ENCODE results near the gene CFP. TPM values are rescaled to one million over a fixed set of nuclear protein-coding genes. Genes with fewer than 3 reads are reported as not detected.

Gene CFP
- total RNA-seq, 1 experiment from 2014 or later, result 0.48 TPM

DNA sequence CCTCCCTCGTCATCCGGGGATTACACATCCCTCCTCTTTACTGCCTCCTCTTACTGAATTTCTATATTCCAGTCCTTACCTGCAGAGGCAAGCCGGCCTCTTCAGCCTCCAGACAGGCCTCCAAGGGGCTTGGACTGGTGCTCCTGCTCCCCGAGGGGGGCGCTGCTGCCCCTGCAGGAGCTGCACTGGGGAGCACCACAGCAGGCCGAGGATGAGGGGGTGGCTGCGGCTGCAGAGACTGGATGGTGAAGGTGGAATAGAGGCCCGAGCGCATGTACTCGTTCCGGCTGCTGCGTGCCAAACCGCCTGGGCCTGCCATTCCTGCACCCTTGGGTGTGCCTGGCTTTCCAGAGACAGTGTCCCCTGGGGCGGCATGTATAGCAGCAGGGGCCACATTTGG, 9.1 kb upstream of the CFP start:
- intact Hi-C loops (cut with micrococcal nuclease; ENCODE audit: unreplicated experiment), result no loop called here
- ChIA-PET POLR2A (ENCODE audit: unreplicated experiment) (no interaction called here), CTCF (no interaction called here)
- no peak for DNase-seq
- Histone ChIP-seq H2AFZ (no peak overlapping the region), H3F3A (ENCODE audit: insufficient read depth, low read depth) (no peaks in the 10 kb centered on the region), H3K9me2 (ENCODE audit: insufficient read depth) (no peaks in the 10 kb centered on the region), H3K27ac (no peak overlapping the region), H3K27me3 (ENCODE audit: insufficient read depth, low read depth) (no peaks in the 10 kb centered on the region), H3K4me3 (no peak overlapping the region), H3K36me3 (ENCODE audit: low read depth) (no peaks in the 10 kb centered on the region), H3K9me3 (ENCODE audit: insufficient read depth, low read depth) (no peaks in the 10 kb centered on the region), H4K20me1 (ENCODE audit: insufficient read depth) (no peaks in the 10 kb centered on the region), H3K4me1 (replicated peaks; ENCODE audit: insufficient read depth) (no peaks in the 10 kb centered on the region), H3K79me2 (ENCODE audit: low read depth) (no peaks in the 10 kb centered on the region), H3K4me2 (no peak overlapping the region)
- no TSS peak for BruUV-seq (replicated peaks)
- no peak for TF ChIP-seq EZH2 (IDR thresholded peaks at IDR 0.05; ENCODE audit: low read depth)
- TF ChIP-seq, protein P1, sequence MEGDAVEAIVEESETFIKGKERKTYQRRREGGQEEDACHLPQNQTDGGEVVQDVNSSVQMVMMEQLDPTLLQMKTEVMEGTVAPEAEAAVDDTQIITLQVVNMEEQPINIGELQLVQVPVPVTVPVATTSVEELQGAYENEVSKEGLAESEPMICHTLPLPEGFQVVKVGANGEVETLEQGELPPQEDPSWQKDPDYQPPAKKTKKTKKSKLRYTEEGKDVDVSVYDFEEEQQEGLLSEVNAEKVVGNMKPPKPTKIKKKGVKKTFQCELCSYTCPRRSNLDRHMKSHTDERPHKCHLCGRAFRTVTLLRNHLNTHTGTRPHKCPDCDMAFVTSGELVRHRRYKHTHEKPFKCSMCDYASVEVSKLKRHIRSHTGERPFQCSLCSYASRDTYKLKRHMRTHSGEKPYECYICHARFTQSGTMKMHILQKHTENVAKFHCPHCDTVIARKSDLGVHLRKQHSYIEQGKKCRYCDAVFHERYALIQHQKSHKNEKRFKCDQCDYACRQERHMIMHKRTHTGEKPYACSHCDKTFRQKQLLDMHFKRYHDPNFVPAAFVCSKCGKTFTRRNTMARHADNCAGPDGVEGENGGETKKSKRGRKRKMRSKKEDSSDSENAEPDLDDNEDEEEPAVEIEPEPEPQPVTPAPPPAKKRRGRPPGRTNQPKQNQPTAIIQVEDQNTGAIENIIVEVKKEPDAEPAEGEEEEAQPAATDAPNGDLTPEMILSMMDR (conservative IDR thresholded peaks at IDR 0.05), result no peak

DNA sequence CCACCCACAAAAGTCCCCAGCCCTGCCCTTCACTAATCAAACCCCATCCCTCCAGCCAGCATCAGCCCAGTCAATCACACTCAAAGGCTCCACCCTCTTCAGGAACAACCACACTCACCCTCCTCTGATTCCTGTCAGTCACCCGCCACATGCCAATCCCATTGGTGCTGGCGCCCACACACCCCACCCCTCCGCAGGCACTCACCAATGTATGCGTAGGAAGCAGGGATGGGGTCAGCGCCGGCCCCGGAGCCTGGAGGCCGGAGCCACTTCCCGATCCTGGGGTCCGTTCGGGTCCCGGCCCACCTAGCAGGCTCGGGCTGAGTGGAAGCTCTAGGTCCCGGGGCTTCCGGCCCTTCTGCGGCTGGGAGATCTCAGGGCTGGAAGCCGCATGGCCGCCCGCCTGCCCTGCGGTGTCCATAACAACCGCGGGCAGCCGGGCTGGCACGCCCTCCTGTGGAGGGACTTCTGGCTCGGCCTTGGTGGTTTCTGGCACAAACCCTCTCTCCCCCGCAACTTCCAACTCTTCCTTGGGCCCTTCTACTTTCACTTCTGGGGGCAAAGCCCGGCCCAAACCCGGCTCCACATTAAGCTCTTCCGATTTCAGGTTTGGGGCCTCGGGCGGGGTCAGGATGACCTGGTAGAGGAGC, 7.9 kb upstream of the CFP start:
- H3K4me3 ChIP-seq, result no peak overlapping the region
- BruUV-seq (replicated peaks), result no TSS peak
- H3K4me1 ChIP-seq (replicated peaks; ENCODE audit: insufficient read depth), result no peaks in the 10 kb centered on the region
- no peak for DNase-seq
- no peaks in the 10 kb centered on the region for H4K20me1 ChIP-seq (ENCODE audit: insufficient read depth)
- ChIA-PET POLR2A (ENCODE audit: unreplicated experiment) (no interaction called here), CTCF (no interaction called here)
- H3K9me3 ChIP-seq (ENCODE audit: insufficient read depth, low read depth), result no peaks in the 10 kb centered on the region
- H3K27ac ChIP-seq, result no peak overlapping the region
- no peak overlapping the region for H3K4me2 ChIP-seq
- no peaks in the 10 kb centered on the region for H3F3A ChIP-seq (ENCODE audit: insufficient read depth, low read depth)
- H2AFZ ChIP-seq, result no peak overlapping the region
- intact Hi-C loops (cut with micrococcal nuclease; ENCODE audit: unreplicated experiment), result no loop called here
- no peak for TF ChIP-seq EZH2 (IDR thresholded peaks at IDR 0.05; ENCODE audit: low read depth)
- TF ChIP-seq, protein P1 (conservative IDR thresholded peaks at IDR 0.05), result no peak
- H3K36me3 ChIP-seq (ENCODE audit: low read depth), result no peaks in the 10 kb centered on the region
- H3K27me3 ChIP-seq (ENCODE audit: insufficient read depth, low read depth), result no peaks in the 10 kb centered on the region
- H3K79me2 ChIP-seq (ENCODE audit: low read depth), result no peaks in the 10 kb centered on the region
- no peaks in the 10 kb centered on the region for H3K9me2 ChIP-seq (ENCODE audit: insufficient read depth)

DNA sequence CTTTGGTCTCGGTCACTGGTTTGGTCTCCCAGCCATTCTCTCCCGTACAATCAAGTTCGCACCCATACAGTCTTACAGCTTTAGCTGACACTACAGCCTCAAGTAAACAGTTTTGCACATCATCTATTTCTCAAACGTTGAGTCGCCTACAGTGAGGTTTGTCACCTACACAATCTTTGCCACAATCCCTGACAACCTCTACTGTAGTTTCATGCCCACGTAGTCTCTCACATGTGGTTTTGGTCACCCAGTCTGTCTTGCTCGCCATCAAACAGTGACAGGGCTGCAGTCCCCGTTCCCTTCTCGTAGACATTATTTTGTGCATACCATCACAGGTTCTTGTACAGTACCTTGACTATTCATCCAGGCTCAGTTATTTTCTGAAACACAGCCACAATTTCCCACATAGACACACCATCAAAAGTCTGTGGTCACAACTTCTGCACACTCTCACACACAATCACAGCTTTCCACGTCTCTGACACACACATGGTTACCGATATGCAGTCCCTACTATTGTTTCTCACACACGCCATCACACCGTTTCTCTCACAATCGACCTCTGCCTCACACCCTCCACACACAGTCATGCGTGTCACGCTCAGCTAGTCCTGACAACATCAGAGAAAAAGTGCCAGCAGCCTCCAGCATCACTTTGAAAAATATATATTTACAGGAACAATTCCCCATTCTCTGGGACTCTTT, 5.3 kb upstream of the CFP start:
- CTCF ChIA-PET, result no interaction called here
- TF ChIP-seq, protein P1 (conservative IDR thresholded peaks at IDR 0.05), result no peak
- H3K9me3 ChIP-seq (ENCODE audit: insufficient read depth, low read depth), result no peaks in the 10 kb centered on the region

More for the DNA sequence above, 5.3 kb upstream of the CFP start:
- Histone ChIP-seq H3K9me2 (ENCODE audit: insufficient read depth) (no peaks in the 10 kb centered on the region), H3K4me1 (replicated peaks; ENCODE audit: insufficient read depth) (no peaks in the 10 kb centered on the region), H3K4me3 (no peak overlapping the region), H2AFZ (no peak overlapping the region), H3K27ac (no peak overlapping the region), H3K4me2 (no peak overlapping the region), H3K27me3 (ENCODE audit: insufficient read depth, low read depth) (no peaks in the 10 kb centered on the region), H3F3A (ENCODE audit: insufficient read depth, low read depth) (no peaks in the 10 kb centered on the region), H3K79me2 (ENCODE audit: low read depth) (no peaks in the 10 kb centered on the region), H3K36me3 (ENCODE audit: low read depth) (no peaks in the 10 kb centered on the region), H4K20me1 (ENCODE audit: insufficient read depth) (no peaks in the 10 kb centered on the region)
- no peak for DNase-seq
- POLR2A ChIA-PET (ENCODE audit: unreplicated experiment), result no interaction called here
- intact Hi-C loops (cut with micrococcal nuclease; ENCODE audit: unreplicated experiment), result no loop called here
- BruUV-seq (replicated peaks), result no TSS peak

All from PC-9 (cell line).